Stimulated activated CD8-positive, alpha-beta memory T cell treated with anti-CD3 and anti-CD28 coated beads, Interleukin-15, amount 100 ng/mL, for 4 hours (primary cell): ENCODE measurements around the gene SQOR.

Experiments
- DNase-seq, 2 donors: peaks; one replicate each; pipeline ENCODE4 v3.0.0-alpha.2; 2020; ENCODE audit warnings: low read depth in 2 of 2

SQOR gene

GRCh38 chr15:45705510-45706473 is 71.0 kb downstream of the SQOR start:
- DNase-seq = peak in 1 of 2 donors; percentile 13

DNA sequence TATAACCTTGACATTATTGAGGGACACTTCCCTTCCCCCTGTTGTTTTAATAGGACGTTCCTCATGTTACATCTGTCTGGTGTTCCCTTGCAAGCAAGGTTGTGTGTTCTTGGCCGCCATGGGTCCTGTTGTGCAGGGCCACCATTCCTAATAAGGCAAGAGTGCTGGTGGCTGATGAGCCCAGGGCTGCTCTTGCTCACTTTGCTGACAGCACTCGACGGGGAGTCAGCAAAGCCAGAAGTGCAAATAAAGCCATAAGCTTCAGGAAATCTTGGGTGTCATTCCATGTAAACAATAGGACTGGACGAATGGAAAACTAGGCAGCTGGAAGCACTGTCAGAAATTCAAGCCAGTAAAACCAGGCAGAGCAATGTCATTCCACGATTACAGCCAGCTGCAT is 75.8 kb downstream of the SQOR start:
- DNase-seq = no peak

DNA sequence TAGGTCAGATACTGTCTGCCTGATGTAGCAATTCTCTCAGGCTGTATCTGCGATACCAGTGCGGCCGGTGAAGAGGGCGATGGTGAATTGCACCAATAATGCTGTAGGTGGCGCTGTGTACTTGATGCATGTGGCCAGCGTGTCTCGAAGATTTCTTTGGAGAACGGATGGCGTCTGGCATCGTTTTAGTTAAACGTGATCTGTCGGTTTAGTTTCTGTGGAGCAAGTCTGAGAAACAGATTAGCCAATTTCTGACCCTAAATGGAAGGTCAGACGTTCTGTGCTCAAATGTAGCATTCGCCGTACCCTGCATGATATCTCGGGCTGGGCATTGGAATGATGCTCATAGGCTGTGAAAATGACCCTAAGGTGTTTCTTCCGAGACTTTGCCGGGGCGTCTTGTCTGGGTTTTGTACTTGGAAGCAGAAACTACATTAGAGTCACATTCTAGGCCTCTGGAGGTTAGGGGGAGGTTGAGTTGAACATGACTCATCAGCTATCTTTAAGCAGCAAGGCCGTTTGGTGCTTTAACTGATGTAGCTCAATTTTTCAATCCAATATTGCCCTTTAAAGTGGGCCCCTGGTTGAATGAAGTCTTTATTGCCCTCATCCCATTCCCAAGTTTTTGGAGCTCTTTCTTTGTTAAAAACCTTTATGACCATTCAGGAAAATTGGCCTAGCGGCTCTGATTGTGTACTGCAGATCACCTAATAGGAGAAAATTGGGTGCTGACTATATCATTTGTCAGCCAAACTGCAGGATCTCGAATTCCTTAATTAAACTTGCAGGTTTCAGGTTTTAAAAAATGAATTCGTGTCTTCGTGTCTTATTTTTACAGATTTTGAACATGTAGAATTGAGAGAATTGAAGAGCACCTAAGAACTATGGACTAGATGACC is 80.0 kb downstream of the SQOR start:
- DNase-seq = no peak

DNA sequence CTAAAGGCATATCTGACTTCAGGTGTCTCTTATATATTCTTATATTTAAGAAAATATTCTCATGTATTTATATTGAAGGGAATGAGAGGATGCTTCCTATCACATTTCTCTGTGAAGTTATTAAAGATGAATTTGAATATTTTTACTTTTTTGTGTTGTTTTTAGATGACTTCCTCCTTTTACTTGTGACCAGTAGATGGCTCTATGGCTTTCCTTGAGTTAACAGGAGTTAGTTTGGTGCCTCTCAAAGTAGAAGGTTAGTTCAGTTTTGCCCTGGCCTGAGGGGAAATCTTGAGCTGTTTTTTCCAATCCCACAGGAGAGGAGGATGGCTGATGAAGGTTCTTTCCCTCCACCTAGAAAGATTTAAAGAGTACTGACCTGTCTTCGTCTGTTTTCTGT is 80.7 kb downstream of the SQOR start:
- no peak for DNase-seq

DNA sequence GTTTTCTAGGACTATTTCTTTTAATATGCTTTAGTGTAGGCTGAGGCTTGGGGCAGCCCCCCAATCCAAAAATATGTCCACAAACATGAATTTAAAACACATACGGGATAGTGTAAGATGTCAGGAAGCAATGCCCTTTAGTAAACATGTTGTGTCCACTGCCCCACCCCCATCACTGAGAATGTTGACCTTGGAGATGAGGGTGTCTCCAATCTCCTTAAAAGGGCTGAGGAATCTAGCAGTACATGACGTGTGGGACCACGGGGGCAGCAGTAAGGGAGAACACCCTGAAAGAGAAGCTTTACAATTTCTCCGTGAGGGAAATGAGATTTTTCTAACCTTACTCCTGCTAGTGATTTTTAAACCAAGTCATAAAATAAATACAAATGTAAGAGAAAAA is 84.7 kb downstream of the SQOR start:
- no peak for DNase-seq

GRCh38 chr15:45720183-45720582 is 85.4 kb downstream of the SQOR start:
- no peak for DNase-seq

- DNase-seq = no peak
These were observed 93.8 kb downstream of the SQOR start for GRCh38 chr15:45728641-45729040.

- DNase-seq = no peak
These were observed 94.3 kb downstream of the SQOR start for GRCh38 chr15:45729141-45729540.

DNA sequence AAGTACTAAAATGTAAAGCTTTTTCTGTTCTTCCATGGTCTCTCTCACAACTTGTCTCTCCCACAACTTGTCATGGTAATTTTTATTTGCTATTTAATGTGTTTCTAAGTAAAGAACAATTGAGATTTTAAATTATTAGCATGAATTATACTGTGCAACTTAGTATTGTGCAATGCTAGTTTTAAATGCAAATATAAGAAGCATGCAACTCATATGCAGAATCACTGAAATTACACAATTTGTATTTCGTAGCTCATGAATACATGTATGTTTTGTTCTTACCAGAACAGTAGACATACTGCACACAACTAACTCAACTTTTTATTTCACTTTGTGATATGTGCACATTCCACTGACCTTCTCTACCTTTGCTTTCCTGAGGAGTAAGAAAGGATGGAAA is 96.5 kb downstream of the SQOR start:
- DNase-seq = no peak

- no peak for DNase-seq
These were observed 97.8 kb downstream of the SQOR start for GRCh38 chr15:45732662-45733061.

DNA sequence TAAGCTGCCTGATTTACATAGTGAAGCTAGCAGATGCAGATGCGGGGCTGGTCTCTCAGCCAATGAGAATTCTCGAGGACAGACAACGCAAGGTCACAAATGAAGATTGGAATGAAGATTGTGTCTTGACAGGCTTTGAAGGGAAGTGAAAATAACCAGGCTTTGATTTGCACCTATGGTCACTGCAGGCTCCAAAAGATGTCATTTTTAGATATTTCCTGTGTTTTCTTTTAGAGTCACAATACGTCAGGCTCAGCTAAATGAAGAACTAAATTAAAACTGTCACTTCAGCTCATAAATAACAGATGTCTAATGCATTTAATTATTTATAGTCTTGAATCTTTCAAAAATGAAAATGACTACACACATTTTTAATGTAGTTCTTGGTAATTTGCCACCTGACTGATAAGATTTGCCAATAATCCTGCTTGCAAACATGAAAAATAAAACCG is 99.5 kb downstream of the SQOR start:
- DNase-seq = no peak
